ENCODE data around the gene SNX11. TPM values are rescaled to one million over a fixed set of nuclear protein-coding genes. Genes with fewer than 3 reads are reported as not detected.

SNX11 gene
- total and polyA plus RNA-seq, 2 donors (not counting 3 experiments of a cell fraction or from before 2014, with no cell fraction given): 23.4 to 26.2 TPM

DNA sequence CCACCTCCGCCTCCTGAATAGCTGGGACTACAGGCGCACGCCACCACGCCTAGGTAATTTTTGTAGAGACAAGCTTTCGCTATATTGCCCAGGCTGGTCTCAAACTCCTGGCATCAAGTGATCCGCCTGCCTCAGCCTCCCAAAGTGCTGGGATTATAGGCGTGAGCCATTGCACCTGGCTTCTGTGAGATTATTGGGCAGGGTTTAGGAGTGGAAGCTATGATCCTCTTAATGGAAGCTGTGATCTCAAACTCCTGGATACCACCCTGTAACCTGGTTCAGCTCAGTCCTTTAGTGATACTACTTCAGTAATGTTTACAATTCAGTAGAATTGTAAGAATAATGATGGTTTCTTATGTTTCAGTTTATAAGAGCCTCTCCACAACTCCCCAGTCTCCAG, 45.3 kb upstream of the SNX11 start:
- peaks cover 26 to 48% of the 10 kb centered on the region in 2 experiments for H3K36me3 ChIP-seq (ENCODE audit: control insufficient read depth in 2 of 2, extremely low read depth in 1 of 2, insufficient read depth in 2 of 2, low read length in 2 of 2)
- H4K20me1 ChIP-seq (replicated peaks; ENCODE audit: control insufficient read depth, extremely low read depth, insufficient read depth, low read length): no peaks in the 10 kb centered on the region
- H3K4me1 ChIP-seq (ENCODE audit: control insufficient read depth, extremely low read depth, insufficient read depth, low read length): peaks cover 19% of the 10 kb centered on the region
- POLR2A ChIA-PET: interaction anchor here (2.0 kb wide), 1 partner anchor 13 kb away, joined by 7 read pairs; the partner anchor contains the start of gene NFE2L1
- DNase-seq (ENCODE audit: low read depth, low spot score) (no peak), FAIRE-seq (no peak)
- no peaks in the 10 kb centered on the region for H3K27me3 ChIP-seq (ENCODE audit: control insufficient read depth in 2 of 2, insufficient read depth in 2 of 2, low read length in 2 of 2)
- H3K79me2 ChIP-seq (ENCODE audit: control insufficient read depth, insufficient read depth, low read length): peaks cover 24% of the 10 kb centered on the region
- H3K27ac ChIP-seq (ENCODE audit: insufficient read depth, low read depth, low read length): no peak overlapping the region
- H3K9ac ChIP-seq (replicated peaks; ENCODE audit: extremely low read depth, insufficient read depth, low read length): no peak overlapping the region
- dilution Hi-C loops (cut with MboI; ENCODE audit: extremely low pct_ligation_motif_present, low sequenced_read_pairs): no loop called here
- no TSS peak for BruUV-seq (replicated peaks)
- no peaks in the 10 kb centered on the region for H3K9me1 ChIP-seq (replicated peaks; ENCODE audit: control insufficient read depth, extremely low read depth, insufficient read depth, low read length)
- no peak for TF ChIP-seq GATA2 (IDR thresholded peaks at IDR 0.05; ENCODE audit: insufficient read depth, insufficient read length, low read depth, low read length)
- no peak for TF ChIP-seq JUN (IDR thresholded peaks at IDR 0.05; ENCODE audit: borderline replicate concordance, insufficient read depth, insufficient read length, low read depth)
- no peak for TF ChIP-seq MYC (IDR thresholded peaks at IDR 0.05; ENCODE audit: low read depth, low read length)
- TF ChIP-seq, protein P1, sequence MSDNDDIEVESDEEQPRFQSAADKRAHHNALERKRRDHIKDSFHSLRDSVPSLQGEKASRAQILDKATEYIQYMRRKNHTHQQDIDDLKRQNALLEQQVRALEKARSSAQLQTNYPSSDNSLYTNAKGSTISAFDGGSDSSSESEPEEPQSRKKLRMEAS (IDR thresholded peaks at IDR 0.05; ENCODE audit: insufficient read depth, insufficient read length): no peak
- H2AFZ ChIP-seq (ENCODE audit: low read depth, low read length): no peak overlapping the region
- no peak overlapping the region for H3K4me3 ChIP-seq (replicated peaks in 1 of 3; ENCODE audit: insufficient read depth in 1 of 3, low read depth in 1 of 3, low read length in 3 of 3)
- H3K4me2 ChIP-seq (ENCODE audit: insufficient read depth, low read length): no peak overlapping the region
- intact Hi-C loops (cut with micrococcal nuclease): no loop called here
- no peaks in the 10 kb centered on the region for H3K9me3 ChIP-seq (replicated peaks; ENCODE audit: control insufficient read depth, insufficient read depth, low read length)
- CTCF ChIA-PET: interaction anchor here (1.4 to 3.1 kb wide), 4 partner anchors 10 to 35 kb away, joined by 5 to 17 read pairs (median 12); no protein-coding TSS in a partner anchor

DNA sequence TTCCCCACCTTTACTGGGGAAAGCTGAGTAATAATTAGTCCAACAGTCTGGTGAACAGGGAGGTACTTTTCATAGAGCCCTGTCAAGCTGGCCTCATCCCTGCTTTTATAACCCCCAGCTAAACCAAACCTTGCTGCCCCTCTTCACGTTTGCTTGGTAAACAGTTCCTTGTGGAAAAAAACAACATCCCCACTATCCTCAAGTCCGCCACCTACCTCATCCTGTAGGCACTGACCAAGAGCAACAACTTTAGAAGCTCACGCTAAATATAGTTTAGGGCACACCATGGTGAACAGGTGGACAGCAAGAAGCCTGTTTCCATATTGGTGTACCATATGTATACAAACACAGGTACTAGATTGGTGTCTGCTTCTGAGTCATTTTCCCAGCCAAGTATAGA, 42.9 kb upstream of the SNX11 start:
- no TSS peak for BruUV-seq (replicated peaks)
- FAIRE-seq (no peak), DNase-seq (ENCODE audit: low read depth, low spot score) (no peak)
- peaks cover 2% of the 10 kb centered on the region for H4K20me1 ChIP-seq (replicated peaks; ENCODE audit: control insufficient read depth, extremely low read depth, insufficient read depth, low read length)
- intact Hi-C loops (cut with micrococcal nuclease): no loop called here
- H3K27me3 ChIP-seq (ENCODE audit: control insufficient read depth in 2 of 2, insufficient read depth in 2 of 2, low read length in 2 of 2): no peaks in the 10 kb centered on the region
- H3K9me1 ChIP-seq (replicated peaks; ENCODE audit: control insufficient read depth, extremely low read depth, insufficient read depth, low read length): no peaks in the 10 kb centered on the region
- no peak overlapping the region for H3K4me2 ChIP-seq (ENCODE audit: insufficient read depth, low read length)
- no peak overlapping the region for H3K27ac ChIP-seq (ENCODE audit: insufficient read depth, low read depth, low read length)
- no peaks in the 10 kb centered on the region for H3K9me3 ChIP-seq (replicated peaks; ENCODE audit: control insufficient read depth, insufficient read depth, low read length)
- H3K4me3 ChIP-seq (replicated peaks in 1 of 3; ENCODE audit: insufficient read depth in 1 of 3, low read depth in 1 of 3, low read length in 3 of 3): no peak overlapping the region
- dilution Hi-C loops (cut with MboI; ENCODE audit: extremely low pct_ligation_motif_present, low sequenced_read_pairs): no loop called here
- H2AFZ ChIP-seq (ENCODE audit: low read depth, low read length): no peak overlapping the region
- peaks cover 16% of the 10 kb centered on the region for H3K4me1 ChIP-seq (ENCODE audit: control insufficient read depth, extremely low read depth, insufficient read depth, low read length)
- ChIA-PET CTCF (interaction anchor here (0.8 to 4.9 kb wide), 6 partner anchors 14 to 118 kb away, joined by 3 to 31 read pairs (median 3); partner anchors contain the start of gene NFE2L1), POLR2A (interaction anchor here (1.1 kb wide), 1 partner anchor 16 kb away, joined by 3 read pairs; the partner anchor contains the start of gene NFE2L1)
- peaks cover 15% of the 10 kb centered on the region for H3K79me2 ChIP-seq (ENCODE audit: control insufficient read depth, insufficient read depth, low read length)
- peaks cover 18 to 28% of the 10 kb centered on the region in 2 experiments for H3K36me3 ChIP-seq (ENCODE audit: control insufficient read depth in 2 of 2, extremely low read depth in 1 of 2, insufficient read depth in 2 of 2, low read length in 2 of 2)
- H3K9ac ChIP-seq (replicated peaks; ENCODE audit: extremely low read depth, insufficient read depth, low read length): no peak overlapping the region
- TF ChIP-seq, protein P1 (IDR thresholded peaks at IDR 0.05; ENCODE audit: insufficient read depth, insufficient read length): no peak
- TF ChIP-seq GATA2 (IDR thresholded peaks at IDR 0.05; ENCODE audit: insufficient read depth, insufficient read length, low read depth, low read length) (no peak), POLR2A (IDR thresholded peaks at IDR 0.05; ENCODE audit: low read depth, low read length) (peak; percentile 6), POLR2AphosphoS5 (IDR thresholded peaks at IDR 0.05; ENCODE audit: insufficient read depth, low read depth, low read length) (no peak)
- TF ChIP-seq, protein P2, sequence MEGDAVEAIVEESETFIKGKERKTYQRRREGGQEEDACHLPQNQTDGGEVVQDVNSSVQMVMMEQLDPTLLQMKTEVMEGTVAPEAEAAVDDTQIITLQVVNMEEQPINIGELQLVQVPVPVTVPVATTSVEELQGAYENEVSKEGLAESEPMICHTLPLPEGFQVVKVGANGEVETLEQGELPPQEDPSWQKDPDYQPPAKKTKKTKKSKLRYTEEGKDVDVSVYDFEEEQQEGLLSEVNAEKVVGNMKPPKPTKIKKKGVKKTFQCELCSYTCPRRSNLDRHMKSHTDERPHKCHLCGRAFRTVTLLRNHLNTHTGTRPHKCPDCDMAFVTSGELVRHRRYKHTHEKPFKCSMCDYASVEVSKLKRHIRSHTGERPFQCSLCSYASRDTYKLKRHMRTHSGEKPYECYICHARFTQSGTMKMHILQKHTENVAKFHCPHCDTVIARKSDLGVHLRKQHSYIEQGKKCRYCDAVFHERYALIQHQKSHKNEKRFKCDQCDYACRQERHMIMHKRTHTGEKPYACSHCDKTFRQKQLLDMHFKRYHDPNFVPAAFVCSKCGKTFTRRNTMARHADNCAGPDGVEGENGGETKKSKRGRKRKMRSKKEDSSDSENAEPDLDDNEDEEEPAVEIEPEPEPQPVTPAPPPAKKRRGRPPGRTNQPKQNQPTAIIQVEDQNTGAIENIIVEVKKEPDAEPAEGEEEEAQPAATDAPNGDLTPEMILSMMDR (IDR thresholded peaks at IDR 0.05; ENCODE audit: extremely low read depth in 1 of 2, insufficient read depth in 1 of 2, low read depth in 1 of 2, low read length in 2 of 2): no peak

All from endothelial cell of umbilical vein (primary cell).